NCI-H146 treated with DMSO at 0.1 percent for 48 hours (cell line): ENCODE measurements around the gene PI16.
"Not testable (repeated sequence)": the region's sequence is repeated elsewhere in the genome, so short reads cannot be mapped to it uniquely, and the experiment has no call there.

Source experiments
- DNase-seq: peaks from one replicate; lab custom pipeline; 2025; ENCODE audit not compliant: unreplicated experiment; lab: John Stamatoyannopoulos, UW

Gene PI16

DNA sequence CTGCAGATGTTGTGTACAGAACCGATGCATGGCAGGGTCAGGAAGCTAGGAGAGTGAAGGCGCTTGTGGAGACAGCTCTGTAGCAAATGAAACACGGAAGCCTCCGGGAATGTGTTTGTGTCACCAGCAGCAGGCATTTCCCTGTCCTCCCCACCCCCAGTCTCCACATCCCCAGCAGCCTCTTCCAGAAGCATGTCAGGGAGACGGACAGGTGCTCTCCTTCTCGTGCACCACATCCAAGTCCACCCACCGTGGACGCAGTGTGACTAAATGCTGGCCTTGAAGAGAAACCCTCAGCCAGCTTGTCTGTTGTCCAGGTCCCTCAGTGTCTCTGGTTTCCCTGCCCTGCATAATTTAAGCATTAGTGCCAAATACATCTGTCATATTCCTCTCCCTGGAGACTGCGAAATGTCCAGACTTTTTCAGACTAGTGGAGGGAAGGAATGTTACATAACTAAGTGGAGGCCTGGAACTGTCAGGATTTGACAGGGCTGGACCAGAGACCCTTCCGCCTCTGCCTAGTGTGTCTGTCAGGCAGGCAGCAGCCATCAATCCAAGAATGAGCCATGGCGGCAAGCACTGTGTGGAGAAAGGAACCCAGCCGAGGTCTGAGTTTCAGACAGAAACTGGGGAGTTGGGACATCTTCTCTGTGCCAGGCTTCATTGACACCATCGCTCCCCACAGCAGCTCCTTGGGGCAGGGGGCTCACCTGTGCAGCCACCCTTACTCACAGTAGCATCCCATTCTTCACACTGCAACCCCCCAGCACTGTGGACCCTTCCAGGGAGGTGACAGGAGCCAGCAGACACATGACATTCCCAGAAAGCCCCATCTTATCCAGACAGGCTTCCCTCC, 26.6 kb upstream of the PI16 start:
- no peak for DNase-seq

DNA sequence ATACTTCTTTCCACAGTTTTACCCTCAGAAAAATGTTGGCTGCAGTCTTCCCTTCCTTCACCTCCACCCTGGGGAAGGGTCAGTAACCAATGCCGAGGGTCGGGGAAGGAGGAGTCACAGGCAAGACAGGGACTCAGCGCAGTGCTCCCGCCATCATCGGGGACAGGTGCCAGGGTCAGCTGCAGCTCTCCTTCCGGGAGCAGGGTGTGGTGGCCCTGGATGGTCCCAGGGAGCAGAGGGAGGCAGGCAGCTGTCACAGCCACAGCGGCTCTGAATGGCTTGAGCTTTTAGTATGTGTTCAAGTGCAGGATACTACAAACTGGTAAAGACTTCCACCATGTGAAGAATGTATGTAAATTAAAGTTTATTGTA, 26.0 kb upstream of the PI16 start:
- no peak for DNase-seq

DNA sequence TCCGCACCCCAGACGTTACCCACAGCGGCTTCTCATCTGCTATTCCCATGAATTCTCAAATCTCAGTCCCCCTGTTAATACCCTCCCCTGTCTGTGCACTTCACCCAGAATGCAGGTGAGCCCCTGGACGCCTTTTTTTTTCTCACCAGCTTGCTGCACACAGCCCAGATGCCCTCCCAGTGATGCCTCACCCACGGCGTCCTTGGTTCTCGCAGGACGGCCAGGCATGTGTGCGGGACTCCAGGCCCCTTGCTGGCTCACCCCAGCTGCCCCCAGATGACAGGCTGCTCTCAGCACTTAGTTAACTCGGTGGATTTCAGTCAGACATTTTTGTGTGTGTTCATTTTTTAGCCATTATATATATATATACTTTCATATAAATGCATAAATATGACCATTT, 25.4 kb upstream of the PI16 start:
- DNase-seq = no peak

DNA sequence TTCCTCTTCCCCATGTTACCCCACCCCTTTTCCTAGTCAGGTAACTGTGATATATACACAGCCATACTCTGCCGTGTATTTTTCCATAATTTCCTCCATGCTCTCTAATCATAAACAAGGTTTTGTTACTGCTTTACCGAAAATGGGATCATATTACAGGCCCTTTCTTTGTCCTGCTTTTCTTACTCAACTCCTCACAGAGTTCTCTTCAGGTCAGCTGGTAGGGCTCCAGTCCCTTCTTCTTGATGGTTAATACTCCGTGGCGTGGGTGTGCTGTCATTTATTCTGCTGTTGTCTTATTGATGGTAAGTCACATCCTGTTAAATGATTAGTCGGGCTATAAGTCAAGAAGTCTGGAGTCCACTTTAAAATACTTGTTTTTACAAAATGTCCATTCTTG, 24.9 kb upstream of the PI16 start:
- no peak for DNase-seq

DNA sequence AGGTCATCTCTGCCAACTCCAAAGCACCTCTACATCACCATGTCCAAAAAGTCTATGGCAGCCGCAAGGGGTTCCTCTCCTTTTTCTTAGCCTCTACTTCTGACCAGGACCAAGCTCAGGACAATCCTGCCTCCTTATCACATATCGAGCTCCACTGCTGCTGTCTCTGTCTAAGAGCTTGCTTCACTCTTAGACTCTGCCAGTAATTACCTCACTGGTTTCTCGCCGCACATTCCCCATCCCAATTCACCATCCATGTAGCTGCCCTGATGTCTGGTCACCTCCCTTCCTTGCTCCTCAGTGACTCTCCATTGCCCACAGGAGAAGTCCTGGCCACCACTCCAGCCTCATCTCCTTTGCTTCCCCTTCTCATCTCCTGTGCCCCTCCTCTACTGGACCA, 24.1 kb upstream of the PI16 start:
- DNase-seq = no peak

DNA sequence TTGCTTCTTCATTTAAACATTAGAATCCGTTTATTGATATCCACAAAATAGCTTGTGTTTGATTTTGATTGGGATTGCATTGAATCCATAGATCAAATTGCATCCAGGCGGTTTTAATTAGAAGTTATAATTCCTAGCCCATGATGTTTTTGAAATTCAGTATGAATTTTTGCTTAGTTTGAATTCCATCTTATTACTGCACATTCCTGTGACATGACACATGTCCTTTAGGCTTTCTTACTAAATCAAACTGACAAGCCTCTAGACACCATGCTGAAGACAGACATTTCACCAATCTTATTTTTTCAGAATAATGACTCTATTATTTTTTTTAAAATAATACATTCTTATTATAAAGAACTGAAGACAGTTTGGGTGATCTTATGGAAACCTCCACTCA, 21.4 kb upstream of the PI16 start:
- DNase-seq = no peak

DNA sequence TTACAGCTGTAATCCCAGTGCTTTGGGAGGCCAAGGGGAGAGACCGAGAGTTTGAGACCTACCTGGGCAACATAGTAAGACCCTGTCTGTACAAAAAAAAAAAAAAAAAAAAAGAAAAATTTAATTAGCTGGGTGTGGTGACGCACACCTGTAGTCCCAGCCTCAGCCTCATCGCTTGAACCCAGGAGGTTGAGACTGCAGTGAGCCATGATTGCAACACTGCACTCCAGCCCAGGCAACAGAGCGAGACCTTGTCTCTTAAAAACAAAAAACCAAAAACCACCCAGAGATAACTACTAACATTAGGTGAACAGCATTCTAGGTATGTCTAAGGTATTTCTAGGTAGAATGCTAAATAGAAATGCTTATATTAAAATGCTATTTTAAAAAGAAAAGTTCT, 21.0 kb upstream of the PI16 start:
- DNase-seq = no peak

DNA sequence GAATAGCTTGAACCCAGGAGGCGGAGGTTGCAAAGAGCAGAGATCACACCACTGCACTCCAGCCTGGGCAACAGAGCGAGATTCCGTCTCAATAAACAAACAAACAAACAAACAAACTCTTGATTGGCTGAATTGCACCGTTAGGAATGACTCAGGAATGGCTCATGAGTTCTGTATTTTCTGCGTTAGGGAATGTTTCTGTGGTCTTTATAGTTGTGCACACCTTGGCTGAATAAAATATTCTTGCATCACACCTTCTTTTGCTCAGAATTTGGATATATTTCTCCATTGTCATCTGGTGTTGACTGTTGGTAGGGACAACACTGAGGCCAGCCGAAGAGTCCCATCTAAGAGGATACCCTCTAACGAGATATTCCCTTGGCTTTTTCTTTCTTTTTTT, 19.6 kb upstream of the PI16 start:
- no peak for DNase-seq

DNA sequence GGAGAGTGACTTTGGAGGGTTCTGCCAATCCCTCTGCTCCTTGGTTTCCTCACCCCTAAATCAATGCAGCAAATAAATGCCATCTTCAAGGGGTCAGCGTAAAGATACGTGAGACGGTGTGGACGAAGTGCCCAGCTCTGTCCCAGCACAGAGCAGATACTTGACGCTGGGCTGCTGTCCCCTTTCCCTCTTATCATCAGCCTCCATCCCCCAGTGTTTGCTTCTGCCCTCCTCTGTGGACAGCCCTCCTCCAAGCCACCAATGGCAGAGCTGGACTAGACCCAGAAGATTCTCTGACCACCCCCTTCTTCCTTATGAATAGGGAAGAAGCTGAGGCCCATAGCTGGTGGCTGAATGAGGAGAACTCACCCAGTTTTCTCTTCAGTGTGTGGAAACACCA, 17.7 kb upstream of the PI16 start:
- no peak for DNase-seq

DNA sequence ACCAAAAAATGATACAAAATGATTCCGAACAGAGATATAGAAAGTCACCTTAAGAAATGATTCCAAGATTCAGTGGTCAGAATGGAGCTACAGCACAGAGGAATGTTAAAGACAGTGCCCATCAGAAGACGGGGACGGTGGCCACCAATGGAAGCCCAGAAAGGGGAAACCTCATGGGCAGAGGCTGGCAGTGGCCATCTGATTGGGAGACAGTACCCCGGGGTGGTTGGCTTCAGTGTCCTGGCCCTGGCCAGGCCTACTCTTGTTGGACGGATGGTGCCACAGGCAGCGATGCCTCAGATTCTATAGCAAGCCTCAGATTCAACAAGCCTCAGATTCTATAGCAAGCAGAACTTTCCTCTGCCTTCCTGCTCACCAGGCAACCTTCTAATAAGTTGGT, 16.6 kb upstream of the PI16 start:
- no peak for DNase-seq

DNA sequence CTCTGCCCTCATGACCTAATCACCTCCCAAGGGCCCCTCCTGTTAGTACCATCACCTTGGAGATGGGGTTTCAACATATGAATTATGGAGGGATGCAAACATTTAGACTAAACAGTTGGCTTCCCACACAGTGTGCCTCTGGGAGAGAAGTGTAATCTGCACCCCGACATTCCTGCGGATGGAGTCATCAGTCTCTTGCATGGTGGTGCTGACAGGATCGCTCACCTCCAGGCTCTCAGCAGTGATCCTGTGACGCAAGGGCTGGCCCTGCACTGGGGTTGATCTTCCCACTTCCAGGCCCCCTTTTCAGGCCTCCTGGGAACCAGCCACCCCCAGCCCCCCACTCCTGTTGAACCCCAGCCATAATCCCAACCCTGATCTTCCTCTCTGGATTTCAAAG, 16.0 kb upstream of the PI16 start:
- no peak for DNase-seq

DNA sequence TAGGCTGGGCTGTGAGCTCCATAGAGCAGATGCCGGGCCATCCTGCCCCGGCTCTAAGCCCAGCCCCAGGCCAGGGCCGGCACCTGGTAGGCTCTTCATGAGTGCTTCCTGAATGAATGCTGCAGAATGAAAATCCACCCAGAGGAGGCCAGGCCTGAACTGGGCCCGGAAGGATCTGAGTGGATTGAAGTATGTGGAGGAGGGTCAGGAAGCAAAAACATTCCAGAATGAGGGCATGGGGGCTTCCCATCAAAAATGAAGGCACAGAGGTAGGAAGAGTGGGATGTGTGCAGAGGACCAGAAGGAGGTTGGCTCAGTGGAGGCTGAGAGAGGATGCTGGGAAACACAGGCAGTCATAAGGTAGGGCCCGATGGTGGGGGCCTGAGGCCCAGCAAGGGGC, 15.5 kb upstream of the PI16 start:
- not testable (repeated sequence) for DNase-seq

DNA sequence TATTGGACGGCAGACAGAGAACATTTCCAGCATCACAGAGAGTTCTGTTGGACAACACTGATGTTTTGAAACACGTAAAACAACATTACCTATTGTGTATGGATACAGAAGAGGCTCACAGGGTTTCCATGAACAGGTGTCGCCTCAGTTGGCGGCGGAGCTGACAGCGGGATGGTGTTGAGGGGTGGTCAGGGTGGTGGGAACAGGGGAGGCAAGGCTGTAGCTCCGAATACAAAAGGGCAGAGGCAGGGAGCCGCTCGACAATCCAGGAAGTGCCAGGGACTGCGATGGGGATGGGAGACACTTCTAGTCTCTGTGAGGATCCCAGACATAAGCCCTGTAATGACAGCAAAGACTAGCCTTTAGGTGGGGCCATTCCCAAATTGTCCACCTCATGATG, 14.5 kb upstream of the PI16 start:
- DNase-seq = no peak

DNA sequence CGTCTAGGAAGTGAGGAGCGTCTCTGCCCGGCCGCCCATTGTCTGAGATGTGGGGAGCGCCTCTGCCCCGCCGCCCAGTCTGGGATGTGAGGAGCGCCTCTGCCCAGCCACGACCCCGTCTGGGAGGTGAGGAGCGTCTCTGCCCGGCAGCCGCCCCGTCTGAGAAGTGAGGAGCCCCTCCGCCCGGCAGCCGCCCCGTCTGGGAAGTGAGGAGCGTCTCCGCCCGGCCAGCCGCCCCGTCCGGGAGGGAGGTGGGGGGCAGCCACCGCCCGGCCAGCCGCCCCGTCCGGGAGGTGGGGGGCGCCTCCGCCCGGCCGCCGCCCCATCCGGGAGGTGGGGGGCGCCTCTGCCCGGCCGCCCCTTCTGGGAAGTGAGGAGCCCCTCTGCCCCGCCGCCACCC, 13.0 kb upstream of the PI16 start:
- DNase-seq = not testable (repeated sequence)

DNA sequence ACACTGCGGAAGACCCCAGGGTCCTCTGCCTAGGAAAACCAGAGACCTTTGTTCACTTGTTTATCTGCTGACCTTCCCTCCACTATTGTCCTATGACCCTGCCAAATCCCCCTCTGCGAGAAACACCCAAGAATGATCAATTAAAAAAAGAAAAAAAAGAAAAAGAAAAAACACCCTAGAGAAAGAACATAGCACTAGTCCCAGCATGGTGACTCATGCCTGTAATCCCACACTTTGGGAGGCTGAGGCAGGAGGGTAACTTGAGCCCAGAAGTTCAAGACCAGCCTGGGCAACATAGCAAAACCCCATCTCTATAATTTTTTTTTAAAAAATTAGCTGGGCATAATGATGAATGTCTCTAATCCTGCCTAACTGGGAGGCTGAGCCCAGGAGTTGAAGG, 12.2 kb upstream of the PI16 start:
- DNase-seq = not testable (repeated sequence)

DNA sequence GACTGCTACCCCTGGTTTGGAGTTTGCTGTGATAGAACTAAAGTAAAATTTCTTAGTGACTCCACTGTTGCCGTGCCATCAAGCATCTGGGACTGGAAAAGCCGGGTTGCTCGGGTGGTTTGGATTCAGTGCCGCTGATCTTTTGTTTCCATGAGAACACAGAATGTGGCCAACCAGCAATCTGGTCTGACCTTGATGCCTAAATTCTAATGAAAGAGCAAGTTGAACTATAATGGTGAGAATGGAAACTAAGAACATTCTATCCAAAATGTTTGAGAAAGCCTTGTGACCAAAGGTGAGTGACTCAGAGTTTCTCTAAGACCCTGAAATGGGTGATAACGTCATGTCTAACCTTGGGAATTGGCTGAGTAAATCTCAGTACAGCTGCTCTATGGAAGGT, 9.9 kb upstream of the PI16 start:
- no peak for DNase-seq

DNA sequence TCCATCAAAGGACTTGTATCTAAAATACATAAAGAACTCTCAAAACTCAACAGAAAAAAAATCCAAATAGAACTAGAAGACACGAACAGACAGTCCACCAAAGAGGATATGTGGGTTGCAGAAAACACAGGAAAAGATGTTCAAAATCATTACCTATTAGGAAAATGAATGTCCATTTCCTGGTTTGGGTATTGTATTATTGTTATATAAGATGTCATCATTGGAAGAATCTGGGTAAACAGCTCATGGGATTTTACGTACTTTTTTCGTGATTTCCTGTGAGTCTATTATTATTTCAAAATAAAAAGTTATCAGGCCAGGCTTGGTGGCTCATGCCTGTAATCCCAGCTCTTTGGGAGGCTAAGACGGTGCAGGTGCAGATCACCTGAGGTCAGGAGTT, 9.2 kb upstream of the PI16 start:
- no peak for DNase-seq

DNA sequence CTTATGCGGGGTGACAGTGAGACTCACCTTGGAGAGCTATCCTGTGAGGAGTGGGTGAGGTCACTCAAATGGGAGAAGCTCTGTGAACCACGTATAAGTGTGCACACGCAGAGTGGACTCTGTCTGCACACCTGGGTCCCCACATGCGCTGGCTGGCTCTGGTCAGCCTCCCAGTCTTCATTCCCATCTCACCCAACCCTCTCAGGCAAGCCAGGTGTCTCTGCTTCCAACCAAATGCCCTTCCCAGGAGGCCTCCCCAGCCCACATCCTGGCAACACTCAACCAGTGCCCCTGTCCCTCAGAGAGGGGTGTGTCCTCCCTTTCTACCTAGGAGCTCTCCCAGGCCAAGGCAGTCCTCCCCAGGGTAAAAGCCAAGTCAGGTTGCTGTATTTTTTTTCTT, 8.0 kb upstream of the PI16 start:
- DNase-seq = peak; percentile 12

DNA sequence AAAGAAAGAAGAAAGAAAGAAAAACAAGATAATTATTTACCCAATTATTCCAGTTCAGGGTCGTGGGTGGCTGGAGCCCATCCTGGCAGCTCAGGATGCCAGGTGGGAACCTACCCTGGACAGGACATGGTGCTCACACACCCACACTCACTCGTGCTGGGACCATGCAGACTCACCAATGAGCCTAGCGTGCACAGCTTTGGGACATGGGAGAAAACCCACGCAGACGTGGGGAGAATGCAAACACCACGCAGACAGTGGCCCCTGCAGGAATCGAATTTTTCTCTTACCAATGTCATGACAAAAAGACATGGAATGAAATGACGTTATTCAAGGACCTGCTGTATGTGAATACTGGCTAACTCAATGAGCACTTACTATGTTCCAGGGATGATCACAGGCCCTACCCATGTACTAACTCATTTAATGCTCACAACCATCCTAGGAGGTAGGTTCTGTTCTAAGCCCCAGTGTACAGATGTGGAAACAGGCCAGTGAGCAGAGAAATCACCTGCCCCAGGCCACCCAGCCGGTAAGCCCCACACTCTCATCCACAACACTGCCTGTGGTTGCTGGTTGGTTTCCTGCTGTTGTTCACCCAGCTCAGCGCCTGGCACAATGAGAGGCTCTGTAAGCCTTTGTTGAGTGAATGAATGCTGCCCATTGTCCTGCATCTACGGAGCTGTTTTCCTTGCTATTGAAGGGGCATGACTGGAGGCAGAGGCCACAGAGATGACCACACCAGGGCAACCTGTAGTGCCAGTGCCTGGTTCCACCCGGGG, 6.8 kb upstream of the PI16 start:
- DNase-seq = no peak

DNA sequence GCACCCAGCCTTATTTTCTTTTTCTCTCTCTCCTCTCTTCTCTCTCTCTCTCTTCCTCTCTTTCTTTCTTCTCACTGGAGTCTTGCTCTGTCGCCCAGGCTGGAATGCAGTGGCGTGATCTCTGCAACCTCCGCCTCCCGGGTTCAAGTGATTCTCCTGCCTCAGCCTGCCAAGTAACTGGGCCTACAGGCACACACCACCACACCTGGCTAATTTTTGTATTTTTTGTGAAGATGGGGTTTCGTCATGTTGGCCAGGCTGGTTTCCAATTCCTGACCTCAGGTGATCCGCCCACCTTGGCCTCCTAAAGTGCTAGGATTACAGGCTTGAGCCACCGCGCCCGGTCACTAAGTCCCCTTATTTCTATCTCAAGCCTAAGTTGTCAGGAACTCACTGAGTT, 5.5 kb upstream of the PI16 start:
- not testable (repeated sequence) for DNase-seq

DNA sequence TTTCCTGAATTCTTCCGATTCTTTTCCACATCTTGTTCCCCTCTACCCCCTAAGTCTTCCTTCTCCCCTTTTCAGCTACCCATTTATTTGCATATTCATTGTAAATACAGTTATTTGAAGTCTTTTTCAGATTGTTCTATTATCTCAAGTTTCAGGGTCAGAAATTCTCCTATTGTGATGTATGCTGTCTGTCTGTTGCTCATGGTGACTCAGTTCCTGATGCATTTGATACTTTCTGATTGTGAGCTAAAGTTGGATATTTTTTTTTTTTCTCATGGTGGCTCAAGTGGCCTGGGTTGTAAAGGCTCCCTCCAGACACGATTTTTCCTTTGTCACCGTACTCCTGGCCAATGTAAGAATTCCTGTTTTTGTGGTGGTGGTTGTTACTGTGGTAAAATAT, 4.9 kb upstream of the PI16 start:
- DNase-seq = no peak

DNA sequence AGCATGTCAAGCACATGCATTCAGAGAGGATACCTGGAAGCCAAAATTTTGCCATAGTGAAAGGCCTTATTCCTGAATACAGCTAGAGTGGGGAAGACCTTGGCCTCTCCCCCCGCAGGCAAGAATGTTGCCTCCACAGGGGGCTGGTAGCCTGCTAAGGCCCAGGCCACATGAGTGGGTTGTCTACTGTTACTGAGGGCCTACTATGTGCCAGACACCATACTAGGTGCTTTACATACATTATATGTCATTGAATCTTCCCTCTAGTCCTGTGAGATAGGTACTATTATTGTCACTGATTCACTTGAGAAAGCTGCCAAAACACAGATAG, 642 bp upstream of the PI16 start:
- DNase-seq = no peak

DNA sequence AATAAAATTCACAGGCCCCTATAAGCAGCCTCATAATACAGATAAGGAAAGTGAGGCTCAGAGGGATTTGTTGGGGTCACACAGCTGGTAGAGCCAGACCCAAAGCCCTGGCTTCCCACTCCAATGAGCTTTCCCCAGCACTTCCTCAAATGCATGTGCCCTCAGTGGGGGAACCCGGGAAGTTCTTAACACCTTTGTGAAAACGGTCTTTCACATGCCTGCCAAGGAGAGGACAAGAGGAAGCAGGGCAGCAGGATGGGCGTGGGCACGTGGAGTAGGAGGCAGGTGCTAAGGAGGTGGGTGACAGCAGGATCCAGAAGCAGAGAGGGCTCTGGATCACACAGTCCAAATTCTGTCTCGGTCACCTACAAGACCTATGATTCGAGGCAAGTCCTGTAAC, 598 bp downstream of the PI16 start:
- no peak for DNase-seq
